GM12865 (cell line): ENCODE measurements around the gene PTPRN2.
"Not testable (repeated sequence)": the region's sequence is repeated elsewhere in the genome, so short reads cannot be mapped to it uniquely, and the experiment has no call there.

ENCODE experiments used
- DNase-seq: peaks from one replicate; pipeline ENCODE4 v3.0.0; 2010; ENCODE audit warnings: low read depth
- H3K4me3 ChIP-seq: 2 replicates; pipeline ENCODE4 v1.5.1; 2011; ENCODE audit warnings: mild to moderate bottlenecking, low read depth, low read length, control low read depth
- CTCF ChIP-seq: IDR thresholded peaks from 2 replicates; pipeline ENCODE4 v1.5.1; 2011; ENCODE audit warnings: low read length, control low read depth, low read depth, inconsistent platforms; ENCODE audit not compliant: insufficient read depth; ENCODE audit errors: missing control alignments

Gene PTPRN2

GRCh38 chr7:157565201-157565626 lies 1022.4 kb downstream of the PTPRN2 start:
- no peak overlapping the region for H3K4me3 ChIP-seq
- TF ChIP-seq CTCF: no peak
- no peak for DNase-seq

GRCh38 chr7:157564517-157565177 lies 1023.0 kb downstream of the PTPRN2 start:
- H3K4me3 ChIP-seq: no peak overlapping the region
- DNase-seq: no peak
- TF ChIP-seq CTCF: no peak

- not testable (repeated sequence) for H3K4me3 ChIP-seq, DNase-seq
Observed at GRCh38 chr7:157563467-157564135, 1024.0 kb downstream of the PTPRN2 start.

GRCh38 chr7:157562522-157563398 lies 1024.9 kb downstream of the PTPRN2 start:
- not testable (repeated sequence) for H3K4me3 ChIP-seq, DNase-seq

- H3K4me3 ChIP-seq: no peak overlapping the region
- no peak for DNase-seq
- no peak for TF ChIP-seq CTCF
Observed at GRCh38 chr7:157561816-157562410, 1025.7 kb downstream of the PTPRN2 start.

GRCh38 chr7:157561523-157561785 lies 1026.2 kb downstream of the PTPRN2 start:
- DNase-seq: no peak
- TF ChIP-seq CTCF: no peak
- no peak overlapping the region for H3K4me3 ChIP-seq

GRCh38 chr7:157560710-157561522 lies 1026.7 kb downstream of the PTPRN2 start:
- no peak overlapping the region for H3K4me3 ChIP-seq
- no peak for DNase-seq
- TF ChIP-seq CTCF: no peak
